Naive B cell (primary cell): ENCODE measurements around the gene C16orf92. TPM values are rescaled to one million over a fixed set of nuclear protein-coding genes. Genes with fewer than 3 reads are reported as not detected.
A peak's percentile ranks its signal among the peaks of the same experiment; 100 is the strongest.

ENCODE experiments used
- ATAC-seq, 2 donors: fragments of 150-1000 bp; cut with Tn5 transposase; 2 replicates each; pipeline ENCODE4 v1.10.0; 2021; ENCODE audit warnings: low read depth in 2 of 2, mild to moderate bottlenecking in 2 of 2, moderate library complexity in 2 of 2
- DNase-seq: peaks from one replicate; pipeline ENCODE4 v3.0.0; 2022
- H3K27ac Mint-ChIP-seq, 6 donors: one replicate each; pipeline ENCODE4 v1.8.0; 2020 to 2022; ENCODE audit warnings: mild to moderate bottlenecking in 6 of 6, mixed read lengths in 6 of 6, moderate library complexity in 5 of 6, inconsistent platforms in 2 of 6
- H3K27me3 Mint-ChIP-seq, 3 donors: one replicate each; pipeline ENCODE4 v1.8.0; 2021 to 2022; ENCODE audit warnings: mixed read lengths in 3 of 3, mild to moderate bottlenecking in 1 of 3
- H3K36me3 Mint-ChIP-seq, 2 donors: one replicate each; pipeline ENCODE4 v1.8.0; 2020 to 2022; ENCODE audit warnings: mixed read lengths in 2 of 2, inconsistent platforms in 1 of 2, mild to moderate bottlenecking in 1 of 2
- H3K4me1 Mint-ChIP-seq, 3 donors: one replicate each; pipeline ENCODE4 v1.8.0; 2020 to 2022; ENCODE audit warnings: mixed read lengths in 3 of 3, inconsistent platforms in 1 of 3, mild to moderate bottlenecking in 1 of 3, moderate library complexity in 1 of 3
- H3K4me3 Mint-ChIP-seq, 8 donors: one replicate each; pipeline ENCODE4 v1.8.0; 2020 to 2022; ENCODE audit warnings: mild to moderate bottlenecking in 8 of 8, mixed read lengths in 8 of 8, moderate library complexity in 8 of 8, inconsistent platforms in 2 of 8
- H3K9me3 Mint-ChIP-seq, 7 donors: one replicate each; pipeline ENCODE4 v1.8.0; 2020 to 2022; ENCODE audit warnings: mixed read lengths in 7 of 7, mild to moderate bottlenecking in 5 of 7, inconsistent platforms in 2 of 7, moderate library complexity in 1 of 7
- polyA plus RNA-seq, 6 donors: library from polyadenylated mRNA; unstranded; fragments of 300-500 nt; fragmentation: Illumina TruSeq; gene quantifications; one replicate each; pipeline ENCODE4 v1.2.3, GENCODE V29; 2021; ENCODE audit warnings: low read depth in 6 of 6

Gene C16orf92
- polyA plus RNA-seq, 6 donors from 2014 or later = not detected

DNA sequence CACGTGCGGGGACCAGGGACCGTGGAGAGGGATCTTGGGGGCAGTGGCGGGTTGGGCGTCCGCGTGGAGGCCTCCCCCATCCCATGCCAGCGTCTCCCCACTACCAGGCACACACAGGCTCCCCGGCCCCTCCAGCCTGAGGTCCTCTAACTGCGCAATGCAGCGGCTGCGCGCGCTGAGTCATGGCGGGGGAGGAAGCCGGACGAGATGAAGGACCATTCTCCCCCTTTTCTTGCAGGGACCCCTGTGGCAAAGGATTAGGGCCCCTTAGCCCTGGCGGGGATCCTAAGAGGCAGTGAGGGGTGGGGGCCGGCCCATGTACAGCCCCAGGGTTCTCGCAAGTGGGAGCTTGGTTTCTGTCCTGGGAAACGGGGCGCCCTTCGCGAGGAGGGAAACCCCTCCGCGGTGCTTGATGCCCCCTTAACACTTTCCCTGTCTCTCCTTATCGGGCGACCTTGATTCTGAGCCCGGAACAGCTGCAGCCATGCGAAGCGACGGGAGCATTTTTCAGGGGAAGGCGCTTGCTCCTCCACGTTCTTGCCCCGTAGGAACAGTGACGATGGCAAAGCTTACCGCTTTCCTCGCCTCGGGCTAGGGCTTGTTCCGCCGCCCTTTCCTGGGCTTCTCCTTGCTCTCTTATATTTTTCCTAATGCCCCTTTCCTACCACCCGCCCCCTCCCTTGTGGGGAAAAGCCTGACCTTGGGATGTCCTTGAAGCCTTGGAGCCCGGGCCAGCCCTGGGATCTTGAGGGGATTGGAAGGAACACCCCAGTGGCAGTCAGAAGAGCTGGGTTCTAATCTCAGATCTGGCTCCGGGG, 43.2 kb downstream of the C16orf92 start:
- peaks cover 21 to 36% (median 29%) of the 10 kb centered on the region in 3 donors for H3K4me1 Mint-ChIP-seq
- DNase-seq (no peak), ATAC-seq (no peak)
- H3K27ac Mint-ChIP-seq = peak overlapping the region; percentile 27 to 98 (median 93)
- no peaks in the 10 kb centered on the region for H3K9me3 Mint-ChIP-seq
- H3K4me3 Mint-ChIP-seq = peak overlapping the region; percentile 91 to 100 (median 99)
- peaks cover 0 to 4% of the 10 kb centered on the region in 2 donors for H3K36me3 Mint-ChIP-seq
- H3K27me3 Mint-ChIP-seq = no peaks in the 10 kb centered on the region

- DNase-seq = no peak
- no peaks in the 10 kb centered on the region for H3K27me3 Mint-ChIP-seq
- peaks cover 21 to 36% (median 29%) of the 10 kb centered on the region in 3 donors for H3K4me1 Mint-ChIP-seq
- peak overlapping the region in 5 of 6 donors; percentile 48 to 94 (median 85) for H3K27ac Mint-ChIP-seq
- H3K4me3 Mint-ChIP-seq = peak overlapping the region; percentile 91 to 100 (median 99)
- no peak for ATAC-seq
- H3K36me3 Mint-ChIP-seq = peaks cover 0 to 4% of the 10 kb centered on the region in 2 donors
- no peaks in the 10 kb centered on the region for H3K9me3 Mint-ChIP-seq
Measured at GRCh38 chr16:30066761-30067583, 44.0 kb downstream of the C16orf92 start.

DNA sequence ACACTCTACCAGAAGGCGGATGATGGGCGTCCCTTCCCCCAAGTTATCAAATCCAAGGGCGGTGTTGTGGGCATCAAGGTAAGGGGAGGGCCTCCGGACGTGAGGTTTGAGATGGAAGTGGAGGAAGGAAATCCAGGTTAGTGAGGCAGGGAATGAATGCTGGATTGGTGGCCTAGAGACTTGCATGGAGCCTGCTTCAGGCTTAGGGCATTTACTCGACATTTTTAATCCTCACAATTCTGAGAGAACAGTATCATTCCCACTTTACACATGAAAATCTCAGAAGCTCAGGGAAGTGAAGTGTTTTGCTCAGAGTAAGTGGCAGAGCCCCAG, 44.6 kb downstream of the C16orf92 start:
- Mint-ChIP-seq H3K4me1 (peaks cover 21 to 36% (median 29%) of the 10 kb centered on the region in 3 donors), H3K36me3 (peaks cover 0 to 4% of the 10 kb centered on the region in 2 donors), H3K27me3 (no peaks in the 10 kb centered on the region), H3K27ac (peak overlapping the region in 1 of 6 donors; percentile 85), H3K9me3 (no peaks in the 10 kb centered on the region), H3K4me3 (peak overlapping the region in 7 of 8 donors; percentile 41 to 100 (median 95))
- ATAC-seq = no peak
- no peak for DNase-seq

- Mint-ChIP-seq H3K4me1 (peaks cover 21 to 34% (median 29%) of the 10 kb centered on the region in 3 donors), H3K36me3 (peaks cover 0 to 4% of the 10 kb centered on the region in 2 donors), H3K27me3 (no peaks in the 10 kb centered on the region), H3K27ac (peak overlapping the region in 4 of 6 donors; percentile 24 to 81 (median 70)), H3K4me3 (peak overlapping the region in 5 of 8 donors; percentile 9 to 78 (median 56)), H3K9me3 (no peaks in the 10 kb centered on the region)
- DNase-seq (no peak), ATAC-seq (no peak)
Measured at GRCh38 chr16:30068333-30068732, 45.3 kb downstream of the C16orf92 start.

- Mint-ChIP-seq H3K36me3 (peaks cover 0 to 4% of the 10 kb centered on the region in 2 donors), H3K9me3 (no peaks in the 10 kb centered on the region), H3K4me3 (peak overlapping the region in 7 of 8 donors; percentile 9 to 78 (median 56)), H3K27ac (peak overlapping the region in 5 of 6 donors; percentile 24 to 81 (median 63)), H3K4me1 (peaks cover 18 to 28% (median 23%) of the 10 kb centered on the region in 3 donors), H3K27me3 (no peaks in the 10 kb centered on the region)
- peak; percentile 60 for DNase-seq
- ATAC-seq = no peak
Measured at GRCh38 chr16:30068750-30069610, 46.0 kb downstream of the C16orf92 start.

DNA sequence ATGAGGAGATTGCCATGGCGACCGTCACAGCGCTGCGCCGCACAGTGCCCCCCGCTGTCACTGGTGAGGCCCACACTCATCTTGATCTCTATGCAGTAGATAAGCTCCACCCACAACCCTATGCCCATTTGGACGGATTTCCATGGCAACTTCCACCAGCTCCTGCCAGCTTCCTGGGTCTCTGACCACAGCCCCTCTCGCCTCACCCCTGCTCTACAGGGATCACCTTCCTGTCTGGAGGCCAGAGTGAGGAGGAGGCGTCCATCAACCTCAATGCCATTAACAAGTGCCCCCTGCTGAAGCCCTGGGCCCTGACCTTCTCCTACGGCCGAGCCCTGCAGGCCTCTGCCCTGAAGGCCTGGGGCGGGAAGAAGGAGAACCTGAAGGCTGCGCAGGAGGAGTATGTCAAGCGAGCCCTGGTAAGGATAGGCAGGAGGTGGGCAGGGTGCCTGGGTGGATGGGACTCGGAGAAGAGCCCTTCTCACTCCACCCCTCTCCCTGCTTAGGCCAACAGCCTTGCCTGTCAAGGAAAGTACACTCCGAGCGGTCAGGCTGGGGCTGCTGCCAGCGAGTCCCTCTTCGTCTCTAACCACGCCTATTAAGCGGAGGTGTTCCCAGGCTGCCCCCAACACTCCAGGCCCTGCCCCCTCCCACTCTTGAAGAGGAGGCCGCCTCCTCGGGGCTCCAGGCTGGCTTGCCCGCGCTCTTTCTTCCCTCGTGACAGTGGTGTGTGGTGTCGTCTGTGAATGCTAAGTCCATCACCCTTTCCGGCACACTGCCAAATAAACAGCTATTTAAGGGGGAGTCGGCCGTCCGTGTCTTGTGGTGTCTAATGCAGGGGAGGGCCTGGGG, 46.8 kb downstream of the C16orf92 start:
- no peak for DNase-seq
- no peak for ATAC-seq
- H3K9me3 Mint-ChIP-seq = no peaks in the 10 kb centered on the region
- H3K4me3 Mint-ChIP-seq = peak overlapping the region in 1 of 8 donors; percentile 78
- H3K4me1 Mint-ChIP-seq = peaks cover 16 to 26% (median 17%) of the 10 kb centered on the region in 3 donors
- peak overlapping the region in 3 of 6 donors; percentile 20 to 49 (median 34) for H3K27ac Mint-ChIP-seq
- no peaks in the 10 kb centered on the region for H3K27me3 Mint-ChIP-seq
- peaks cover 0 to 4% of the 10 kb centered on the region in 2 donors for H3K36me3 Mint-ChIP-seq

DNA sequence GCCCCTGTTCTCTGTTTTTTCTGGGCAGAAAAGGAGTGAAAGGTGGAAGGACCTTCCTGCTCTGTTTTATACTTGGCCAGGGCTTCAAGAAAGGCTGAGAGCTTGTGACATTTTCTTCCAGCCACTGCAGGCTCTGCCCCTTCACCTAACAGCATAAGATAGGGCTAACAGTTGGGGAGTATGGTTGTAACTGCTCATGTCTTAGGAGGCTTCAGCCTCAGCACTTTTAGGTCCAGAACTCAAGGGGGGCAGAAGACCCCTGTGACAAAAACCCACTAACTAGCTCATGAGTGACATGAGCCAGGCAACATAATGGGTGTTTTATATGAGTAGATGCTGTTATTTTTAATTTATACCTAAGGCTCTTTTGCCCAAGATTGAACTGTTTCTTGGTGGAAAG, 47.5 kb downstream of the C16orf92 start:
- no peak overlapping the region for H3K27ac Mint-ChIP-seq
- H3K27me3 Mint-ChIP-seq = no peaks in the 10 kb centered on the region
- DNase-seq (no peak), ATAC-seq (no peak)
- peaks cover under 1 to 4% of the 10 kb centered on the region in 2 donors for H3K36me3 Mint-ChIP-seq
- peak overlapping the region in 1 of 8 donors; percentile 47 for H3K4me3 Mint-ChIP-seq
- H3K9me3 Mint-ChIP-seq = no peaks in the 10 kb centered on the region
- H3K4me1 Mint-ChIP-seq = peaks cover 12 to 32% (median 16%) of the 10 kb centered on the region in 3 donors

Other genes with a start within 250 kb of the C16orf92 start
- gene ZG16, start 244.9 kb upstream of the C16orf92 start, polyA plus RNA-seq = under 1 TPM in 1 of 6 donors, not detected in 5; 0.13 TPM
- 10 to 100 TPM; 24.0 to 29.6 (median 26.3) TPM for gene KIF22, start 232.4 kb upstream of the C16orf92 start, polyA plus RNA-seq
- gene MAZ, start 216.7 kb upstream of the C16orf92 start, polyA plus RNA-seq = 10 to 100 TPM; 16.1 to 30.6 (median 23.2) TPM
- under 1 TPM in 2 of 6 donors, not detected in 4; 0.10 to 0.97 TPM for gene PRRT2, start 211.0 kb upstream of the C16orf92 start, polyA plus RNA-seq
- 10 to 100 TPM; 35.5 to 51.5 (median 46.9) TPM for gene PAGR1, start 207.0 kb upstream of the C16orf92 start, polyA plus RNA-seq
- gene MVP, start 202.7 kb upstream of the C16orf92 start, polyA plus RNA-seq = 10 to 100 TPM; 39.7 to 61.4 (median 43.9) TPM
- gene CDIPT, start 160.0 kb upstream of the C16orf92 start, polyA plus RNA-seq = 10 to 100 TPM; 58.1 to 79.1 (median 66.3) TPM
- gene SEZ6L2, start 123.6 kb upstream of the C16orf92 start, polyA plus RNA-seq = not detected
- gene ASPHD1, start 122.7 kb upstream of the C16orf92 start, polyA plus RNA-seq = not detected
- 10 to 100 TPM in 3 of 6 donors, 1 to 10 TPM in 3; 7.4 to 19.0 (median 10.4) TPM for gene KCTD13, start 97.0 kb upstream of the C16orf92 start, polyA plus RNA-seq
- 100 to 1,000 TPM; 181 to 222 (median 186) TPM for gene TMEM219, start 61.1 kb upstream of the C16orf92 start, polyA plus RNA-seq
- gene TAOK2, start 49.3 kb upstream of the C16orf92 start, polyA plus RNA-seq = 1 to 10 TPM; 2.3 to 8.5 (median 3.4) TPM
- 10 to 100 TPM; 10.7 to 21.8 (median 13.3) TPM for gene HIRIP3, start 27.6 kb upstream of the C16orf92 start, polyA plus RNA-seq
- 1 to 10 TPM; 2.1 to 8.7 (median 6.9) TPM for gene INO80E, start 27.0 kb upstream of the C16orf92 start, polyA plus RNA-seq
- gene DOC2A, start 12.2 kb upstream of the C16orf92 start, polyA plus RNA-seq = not detected
- gene TLCD3B, start 8.1 kb downstream of the C16orf92 start, polyA plus RNA-seq = not detected
- 100 to 1,000 TPM; 627 to 911 (median 721) TPM for gene ALDOA, start 42.6 kb downstream of the C16orf92 start, polyA plus RNA-seq
- gene PPP4C, start 52.8 kb downstream of the C16orf92 start, polyA plus RNA-seq = 100 to 1,000 TPM; 180 to 273 (median 206) TPM
- gene TBX6, start 68.7 kb downstream of the C16orf92 start, polyA plus RNA-seq = under 1 TPM; 0.18 to 0.64 (median 0.41) TPM
- 100 to 1,000 TPM; 214 to 383 (median 284) TPM for gene YPEL3, start 73.0 kb downstream of the C16orf92 start, polyA plus RNA-seq
- under 1 TPM in 1 of 6 donors, not detected in 5; 0.31 TPM for gene GDPD3, start 90.3 kb downstream of the C16orf92 start, polyA plus RNA-seq
- 1 to 10 TPM; 5.5 to 9.2 (median 8.4) TPM for gene MAPK3, start 100.0 kb downstream of the C16orf92 start, polyA plus RNA-seq
- gene CORO1A, start 160.4 kb downstream of the C16orf92 start, polyA plus RNA-seq = 1,000 to 10,000 TPM in 5 of 6 donors, 100 to 1,000 TPM in 1; 945 to 1,368 (median 1,199) TPM
- 100 to 1,000 TPM; 121 to 238 (median 189) TPM for gene BOLA2B, start 170.5 kb downstream of the C16orf92 start, polyA plus RNA-seq
- 10 to 100 TPM; 52.4 to 71.2 (median 65.2) TPM for gene SLX1A, start 170.7 kb downstream of the C16orf92 start, polyA plus RNA-seq
- 1 to 10 TPM in 3 of 6 donors, under 1 TPM in 1, not detected in 2; 0.69 to 6.5 (median 2.5) TPM for gene SULT1A3, start 176.1 kb downstream of the C16orf92 start, polyA plus RNA-seq
- 1 to 10 TPM in 1 of 6 donors, under 1 TPM in 4, not detected in 1; 0.17 to 1.9 (median 0.35) TPM for gene NPIPB13, start 225.3 kb downstream of the C16orf92 start, polyA plus RNA-seq